OCI-LY7 (cell line): ENCODE results near the gene C12orf42. TPM values are rescaled to one million over a fixed set of nuclear protein-coding genes. Genes with fewer than 3 reads are reported as not detected.

Experiments used
- BruUV-seq: library from RNA; stranded (reverse); fragments of 400-500 nt; replicated peaks from 2 replicates; lab custom pipeline; 2021; lab: Mats Ljungman, UMichigan
- CTCF ChIA-PET: fragments of 300-600 bp; sonication (Branson Sonifier 250); formaldehyde crosslinking; loops from one replicate; lab custom pipeline; 2022; ENCODE audit warnings: antibody characterized with exemption; ENCODE audit not compliant: unreplicated experiment; lab: Charles Lee
- POLR2A ChIA-PET: fragments of 300-600 bp; sonication (Branson Sonifier 250); formaldehyde crosslinking; loops from one replicate; lab custom pipeline; 2022; ENCODE audit warnings: antibody characterized with exemption; lab: Charles Lee
- DNase-seq: peaks from one replicate; pipeline ENCODE4 v3.0.0-alpha.2; 2015; ENCODE audit warnings: low spot score
- H2AFZ ChIP-seq: fragments of 200-600 bp; sonication (generic), shearing (Covaris generic); 2 replicates; pipeline ENCODE4 v1.6.1; 2014; ENCODE audit warnings: mild to moderate bottlenecking, antibody characterized with exemption, low read length, moderate library complexity
- H3K27ac ChIP-seq: fragments of 200-600 bp; sonication (generic); 2 replicates; pipeline ENCODE4 v1.5.1; 2014; ENCODE audit warnings: mixed run types, low read depth, mild to moderate bottlenecking, moderate library complexity, low read length, inconsistent platforms; ENCODE audit not compliant: poor library complexity, severe bottlenecking
- H3K36me3 ChIP-seq: fragments of 200-600 bp; sonication (generic); 2 replicates; pipeline ENCODE4 v1.6.1; 2014; ENCODE audit warnings: mild to moderate bottlenecking, antibody characterized with exemption, low read length, moderate library complexity, mixed read lengths; ENCODE audit not compliant: insufficient read depth
- H3K4me1 ChIP-seq: fragments of 200-600 bp; sonication (generic); 2 replicates; pipeline ENCODE4 v1.5.1; 2014; ENCODE audit warnings: mild to moderate bottlenecking, low read length; ENCODE audit not compliant: insufficient read depth, poor library complexity, severe bottlenecking
- H3K4me2 ChIP-seq: fragments of 200-600 bp; sonication (generic); 2 replicates; pipeline ENCODE4 v1.6.1; 2014; ENCODE audit warnings: mild to moderate bottlenecking, low read length
- H3K4me3 ChIP-seq: fragments of 200-600 bp; sonication (generic); 2 replicates; pipeline ENCODE4 v1.5.1; 2014; ENCODE audit warnings: mild to moderate bottlenecking, low read depth, low read length; ENCODE audit not compliant: poor library complexity, severe bottlenecking
- H3K79me2 ChIP-seq: fragments of 200-600 bp; sonication (generic); 2 replicates; pipeline ENCODE4 v1.6.1; 2016; ENCODE audit warnings: low read depth, mild to moderate bottlenecking, low read length, moderate library complexity, mixed read lengths; ENCODE audit not compliant: insufficient read depth
- H3K9me2 ChIP-seq: fragments of 200-600 bp; sonication (generic); 2 replicates; pipeline ENCODE4 v1.6.1; 2016; ENCODE audit warnings: mild to moderate bottlenecking, low read length, mixed read lengths; ENCODE audit not compliant: insufficient read depth
- H3K9me3 ChIP-seq: fragments of 200-600 bp; sonication (generic); 2 replicates; pipeline ENCODE4 v1.6.1; 2014; ENCODE audit warnings: mild to moderate bottlenecking, mixed run types, low read length, mixed read lengths
- H4K20me1 ChIP-seq: fragments of 200-600 bp; sonication (generic); 2 replicates; pipeline ENCODE4 v1.6.1; 2014; ENCODE audit warnings: mild to moderate bottlenecking, antibody characterized with exemption, low read length, moderate library complexity, mixed read lengths; ENCODE audit not compliant: insufficient read depth
- CTCF ChIP-seq: fragments of 200-600 bp; sonication (generic); conservative IDR thresholded peaks from 2 replicates; pipeline ENCODE4 v1.5.1; 2014; ENCODE audit warnings: mild to moderate bottlenecking, antibody characterized with exemption, low read length, moderate library complexity, mixed read lengths
- EZH2phosphoT487 ChIP-seq: fragments of 200-600 bp; sonication (generic); IDR thresholded peaks from 2 replicates; pipeline ENCODE4 v1.6.1; 2018; ENCODE audit warnings: low read depth, borderline replicate concordance, mild to moderate bottlenecking, mixed run types, antibody characterized with exemption, low read length, moderate library complexity, mixed read lengths
- intact Hi-C: fragments of 100-400 bp; cut with micrococcal nuclease; formaldehyde crosslinking; loops from one replicate; pipeline ENCODE4 v1.10.0; 2022; ENCODE audit not compliant: unreplicated experiment
- total RNA-seq, 2 experiments: library from RNA; depleted of rRNA in 1 of 2; stranded (reverse); fragments of >200 nt in 1 of 2; shearing (Covaris generic) in 1 of 2; gene quantifications; 2 replicates each; pipeline ENCODE4 v1.2.3, GENCODE V29; 2014 to 2022

C12orf42 gene
- total RNA-seq, 2 experiments from 2014 or later: 1.2 TPM; not detected in 1

GRCh38 chr12:103529306-103529705, 33.5 kb upstream of the C12orf42 start:
- Histone ChIP-seq H3K9me3 (no peaks in the 10 kb centered on the region), H3K79me2 (no peaks in the 10 kb centered on the region), H2AFZ (no peak overlapping the region), H3K4me2 (no peak overlapping the region), H3K4me3 (no peak overlapping the region), H3K9me2 (no peaks in the 10 kb centered on the region), H3K27ac (no peak overlapping the region), H3K36me3 (no peaks in the 10 kb centered on the region), H4K20me1 (no peaks in the 10 kb centered on the region), H3K4me1 (no peaks in the 10 kb centered on the region)
- ChIA-PET POLR2A (no interaction called here), CTCF (no interaction called here)
- DNase-seq: no peak
- no peak for TF ChIP-seq EZH2phosphoT487
- no peak for TF ChIP-seq CTCF
- BruUV-seq: no TSS peak
- intact Hi-C loops: no loop called here

GRCh38 chr12:103524238-103524875, 28.6 kb upstream of the C12orf42 start:
- no peaks in the 10 kb centered on the region for H3K79me2 ChIP-seq
- no peaks in the 10 kb centered on the region for H3K4me1 ChIP-seq
- intact Hi-C loops: no loop called here
- no peaks in the 10 kb centered on the region for H3K9me3 ChIP-seq
- DNase-seq: no peak
- no TSS peak for BruUV-seq
- H3K4me2 ChIP-seq: no peak overlapping the region
- H3K36me3 ChIP-seq: no peaks in the 10 kb centered on the region
- no peak overlapping the region for H3K4me3 ChIP-seq
- no peaks in the 10 kb centered on the region for H3K9me2 ChIP-seq
- H4K20me1 ChIP-seq: no peaks in the 10 kb centered on the region
- POLR2A ChIA-PET: interaction anchor here (0.6 to 1.5 kb wide), 2 partner anchors 11 to 15 kb away, joined by 3 to 4 read pairs; no protein-coding TSS in a partner anchor
- CTCF ChIA-PET: no interaction called here
- H3K27ac ChIP-seq: no peak overlapping the region
- TF ChIP-seq CTCF (no peak), EZH2phosphoT487 (no peak)
- H2AFZ ChIP-seq: no peak overlapping the region

GRCh38 chr12:103523771-103524170, 28.0 kb upstream of the C12orf42 start:
- DNase-seq: no peak

More at GRCh38 chr12:103523771-103524170, 28.0 kb upstream of the C12orf42 start:
- ChIA-PET CTCF (interaction anchor here (0.5 kb wide), 1 partner anchor 279 kb away, joined by 4 read pairs; no protein-coding TSS in a partner anchor), POLR2A (interaction anchor here (0.8 to 1.5 kb wide), 2 partner anchors 8 to 10 kb away, joined by 3 to 4 read pairs; no protein-coding TSS in a partner anchor)
- intact Hi-C loops: no loop called here
- no peak overlapping the region for H3K27ac ChIP-seq
- H3K4me3 ChIP-seq: no peak overlapping the region
- H2AFZ ChIP-seq: no peak overlapping the region
- H3K4me2 ChIP-seq: no peak overlapping the region
- no peaks in the 10 kb centered on the region for H3K4me1 ChIP-seq
- no peaks in the 10 kb centered on the region for H4K20me1 ChIP-seq
- no TSS peak for BruUV-seq
- H3K79me2 ChIP-seq: no peaks in the 10 kb centered on the region
- no peaks in the 10 kb centered on the region for H3K9me2 ChIP-seq
- no peaks in the 10 kb centered on the region for H3K36me3 ChIP-seq
- H3K9me3 ChIP-seq: no peaks in the 10 kb centered on the region
- TF ChIP-seq CTCF: no peak
- TF ChIP-seq EZH2phosphoT487: no peak
